Gastroesophageal sphincter (tissue), 4 donors: ENCODE data around the gene EWSR1. TPM values are rescaled to one million over a fixed set of nuclear protein-coding genes. Genes with fewer than 3 reads are reported as not detected.

ENCODE experiments used
- ATAC-seq: fragments of 150-250 bp; one replicate; pipeline ENCODE4 v1.9.1; 2016; ENCODE audit warnings: mild to moderate bottlenecking, moderate library complexity
- H3K27ac ChIP-seq, 4 donors: fragments of 200-600 bp; sonication (generic) in 3 of 4; 1 replicate in 3 of 4; 2 replicates in 1 of 4; pipeline ENCODE4 v1.5.1; 2016 to 2019
- H3K27me3 ChIP-seq: fragments of 200-600 bp; sonication (generic); one replicate; pipeline ENCODE4 v1.5.1; 2019
- H3K36me3 ChIP-seq, 2 donors: fragments of 200-600 bp; sonication (generic); one replicate each; pipeline ENCODE4 v1.5.1; 2019; ENCODE audit warnings: control low read depth in 1 of 2
- H3K4me1 ChIP-seq, 3 donors: fragments of 200-600 bp; sonication (generic); 1 replicate in 2 of 3; 2 replicates in 1 of 3; pipeline ENCODE4 v1.5.1; 2016 to 2019; ENCODE audit warnings: control low read depth in 2 of 3
- H3K4me3 ChIP-seq, 2 donors: fragments of 200-600 bp; sonication (generic); one replicate each; pipeline ENCODE4 v1.5.1; 2019; ENCODE audit warnings: mild to moderate bottlenecking in 1 of 2, moderate library complexity in 1 of 2
- H3K9me3 ChIP-seq, 3 donors: fragments of 200-600 bp; sonication (generic); one replicate each; pipeline ENCODE4 v1.5.1; 2017 to 2019; ENCODE audit warnings: control low read depth in 2 of 3
- CTCF ChIP-seq, 4 experiments: fragments of 200-600 bp in 2 of 4; fragments of 450-650 bp in 2 of 4; sonication (generic) in 1 of 4; IDR thresholded peaks; one replicate each; pipeline ENCODE4 v1.5.1; 2017 to 2019; ENCODE audit warnings: antibody characterized with exemption in 4 of 4, mild to moderate bottlenecking in 2 of 4, moderate library complexity in 2 of 4
- EP300 ChIP-seq: sonication (generic); formaldehyde crosslinking; IDR thresholded peaks from one replicate; pipeline ENCODE4 v1.6.1; 2017; ENCODE audit warnings: antibody characterized with exemption, mild to moderate bottlenecking
- POLR2A ChIP-seq, 2 donors: fragments of 450-650 bp; IDR thresholded peaks; one replicate each; pipeline ENCODE4 v1.6.1; 2017; ENCODE audit warnings: antibody characterized with exemption in 2 of 2, mild to moderate bottlenecking in 2 of 2, moderate library complexity in 1 of 2
- POLR2AphosphoS5 ChIP-seq: sonication (generic); formaldehyde crosslinking; IDR thresholded peaks from one replicate; pipeline ENCODE4 v1.6.1; 2017; ENCODE audit warnings: antibody characterized with exemption
- WGBS, 2 donors: methylation state at CpG; one replicate each; pipeline ENCODE4 v1.1.5; 2018; ENCODE audit warnings: low coverage in 1 of 2; 5-methylcytosine and 5-hydroxymethylcytosine counted together
- total RNA-seq, 4 donors: library from RNA; depleted of rRNA; stranded (reverse); fragments of >200 nt; gene quantifications; one replicate each; pipeline ENCODE4 v1.1.0, GENCODE V29; 2016

EWSR1 gene
- total RNA-seq, 4 donors from 2014 or later, result 169 to 209 (median 204) TPM

- no peaks in the 10 kb centered on the region for H3K27me3 ChIP-seq
- no peaks in the 10 kb centered on the region for H3K9me3 ChIP-seq
- no peak for ATAC-seq
- H3K36me3 ChIP-seq, result peaks cover 20 to 88% of the 10 kb centered on the region in 2 donors
- 24 to 65% methylated on average over 3 of the region's 3 CpGs for WGBS, 2 donors
- TF ChIP-seq POLR2AphosphoS5, result no peak
- no peak for TF ChIP-seq CTCF (IDR thresholded peaks at IDR 0.05)
- no peak overlapping the region for H3K27ac ChIP-seq
- H3K4me3 ChIP-seq, result no peak overlapping the region
- H3K4me1 ChIP-seq, result peaks cover 14 to 72% (median 26%) of the 10 kb centered on the region in 3 donors
These were observed 7.9 kb downstream of the EWSR1 start for GRCh38 chr22:29275819-29276565.

- H3K36me3 ChIP-seq, result peaks cover 24 to 98% of the 10 kb centered on the region in 2 donors
- ATAC-seq, result no peak
- H3K27ac ChIP-seq, result no peak overlapping the region
These were observed 9.9 kb downstream of the EWSR1 start for GRCh38 chr22:29277927-29278326.

GRCh38 chr22:29284196-29284595 is 16.1 kb downstream of the EWSR1 start:
- peaks cover 12 to 100% of the 10 kb centered on the region in 2 donors for H3K36me3 ChIP-seq
- H3K4me3 ChIP-seq, result no peak overlapping the region
- 90 to 100% methylated on average over 1 to 2 of the region's 3 CpGs for WGBS, 2 donors
- TF ChIP-seq POLR2AphosphoS5 (no peak), CTCF (IDR thresholded peaks at IDR 0.05) (no peak), EP300 (no peak), POLR2A (IDR thresholded peaks at IDR 0.05) (no peak)
- no peaks in the 10 kb centered on the region for H3K27me3 ChIP-seq
- H3K4me1 ChIP-seq, result peaks cover 0 to 12% (median 0%) of the 10 kb centered on the region in 3 donors
- no peaks in the 10 kb centered on the region for H3K9me3 ChIP-seq
- no peak overlapping the region for H3K27ac ChIP-seq
- ATAC-seq, result no peak

More at GRCh38 chr22:29277927-29278326, 9.9 kb downstream of the EWSR1 start:
- no peaks in the 10 kb centered on the region for H3K27me3 ChIP-seq
- H3K9me3 ChIP-seq, result no peaks in the 10 kb centered on the region
- WGBS, 2 donors, result 83% methylated on average over 1 of the region's 1 CpG; no CpG with 5 or more reads in 1 of the 2 donors
- peaks cover 3 to 52% (median 7%) of the 10 kb centered on the region in 3 donors for H3K4me1 ChIP-seq
- H3K4me3 ChIP-seq, result no peak overlapping the region
- TF ChIP-seq CTCF (IDR thresholded peaks at IDR 0.05) (no peak), EP300 (no peak), POLR2AphosphoS5 (no peak)

- Histone ChIP-seq H3K9me3 (no peaks in the 10 kb centered on the region), H3K4me3 (no peak overlapping the region), H3K27ac (no peak overlapping the region), H3K36me3 (peaks cover 8 to 100% of the 10 kb centered on the region in 2 donors), H3K4me1 (peaks cover 0 to 37% (median 0%) of the 10 kb centered on the region in 3 donors), H3K27me3 (no peaks in the 10 kb centered on the region)
- TF ChIP-seq POLR2A (IDR thresholded peaks at IDR 0.05), result no peak
- no peak for ATAC-seq
- 25 to 32% methylated on average over 2 of the region's 2 CpGs for WGBS, 2 donors
These were observed 20.8 kb downstream of the EWSR1 start for GRCh38 chr22:29288837-29289236.

- H3K4me1 ChIP-seq, result peaks cover 0 to 37% (median 0%) of the 10 kb centered on the region in 3 donors
- 46 to 49% methylated on average over 4 to 5 of the region's 5 CpGs for WGBS, 2 donors
- H3K4me3 ChIP-seq, result no peak overlapping the region
- no peak overlapping the region for H3K27ac ChIP-seq
- H3K9me3 ChIP-seq, result no peaks in the 10 kb centered on the region
- peaks cover 8 to 100% of the 10 kb centered on the region in 2 donors for H3K36me3 ChIP-seq
- no peaks in the 10 kb centered on the region for H3K27me3 ChIP-seq
- ATAC-seq, result no peak
- no peak for TF ChIP-seq CTCF (IDR thresholded peaks at IDR 0.05)
- TF ChIP-seq EP300, result no peak
These were observed 22.0 kb downstream of the EWSR1 start for GRCh38 chr22:29290061-29290460.
